H1 (cell line): ENCODE measurements around the gene KCTD3. TPM values are rescaled to one million over a fixed set of nuclear protein-coding genes. Genes with fewer than 3 reads are reported as not detected.

Experiments
- CTCF ChIA-PET: fragments of 300-600 bp; sonication (Branson Sonifier 250); formaldehyde crosslinking; loops from one replicate; lab custom pipeline; 2021; ENCODE audit not compliant: partially characterized antibody; lab: Charles Lee
- POLR2A ChIA-PET: fragments of 300-600 bp; sonication (Branson Sonifier 250); formaldehyde crosslinking; loops from one replicate; lab custom pipeline; 2021; ENCODE audit warnings: inconsistent platforms; ENCODE audit not compliant: partially characterized antibody; lab: Charles Lee
- DNase-seq, 2 experiments: peaks; one replicate each; pipeline versions ENCODE4 v3.0.0 to v3.0.0-alpha.2; 2010 to 2022; ENCODE audit warnings: low spot score in 2 of 2, low read depth in 1 of 2, mixed read lengths in 1 of 2
- FAIRE-seq: peaks from 2 replicates; lab custom pipeline; 2011; peaks lifted over from hg19 to GRCh38; lab: Jason Lieb, UNC
- H2AFZ ChIP-seq: 2 replicates; pipeline ENCODE4 v1.8.1; 2012; ENCODE audit warnings: low read length, inconsistent platforms
- H2AK5ac ChIP-seq: 2 replicates; pipeline ENCODE4 v1.6.1; 2013; ENCODE audit warnings: low read depth, low read length
- H2BK120ac ChIP-seq: replicated peaks from 2 replicates; pipeline ENCODE3; 2013; ENCODE audit warnings: low read depth, low read length, inconsistent platforms
- H2BK12ac ChIP-seq: 2 replicates; pipeline ENCODE4 v1.6.1; 2013; ENCODE audit warnings: low read depth, low read length
- H2BK15ac ChIP-seq: 2 replicates; pipeline ENCODE4 v1.6.1; 2013; ENCODE audit warnings: low read length
- H2BK20ac ChIP-seq: 2 replicates; pipeline ENCODE4 v1.6.1; 2013; ENCODE audit warnings: low read length
- H2BK5ac ChIP-seq: 2 replicates; pipeline ENCODE4 v1.6.1; 2013; ENCODE audit warnings: low read depth, low read length
- H3K14ac ChIP-seq: 2 replicates; pipeline ENCODE4 v1.6.1; 2013; ENCODE audit warnings: inconsistent platforms; ENCODE audit not compliant: insufficient read length
- H3K18ac ChIP-seq: 2 replicates; pipeline ENCODE4 v1.6.1; 2013; ENCODE audit warnings: low read length; ENCODE audit errors: extremely low read depth
- H3K23ac ChIP-seq: 2 replicates; pipeline ENCODE4 v1.6.1; 2013; ENCODE audit warnings: inconsistent platforms; ENCODE audit not compliant: insufficient read length
- H3K23me2 ChIP-seq: 2 replicates; pipeline ENCODE4 v1.6.1; 2013; ENCODE audit warnings: low read depth, low read length
- H3K27ac ChIP-seq: 2 replicates; pipeline ENCODE4 v1.6.1; 2011; ENCODE audit warnings: low read depth, low read length, inconsistent platforms
- H3K27me3 ChIP-seq, 4 experiments: replicated peaks in 1 of 4; 1 replicate in 1 of 4; 2 replicates in 3 of 4; pipeline versions ENCODE4 v1.6.1 to v1.8.1; 2011 to 2013; ENCODE audit warnings: low read length in 3 of 4, mild to moderate bottlenecking in 3 of 4, inconsistent platforms in 2 of 4, mixed read lengths in 2 of 4, moderate library complexity in 1 of 4; ENCODE audit not compliant: control insufficient read depth in 3 of 4, insufficient read depth in 3 of 4; ENCODE audit errors: extremely low read depth in 1 of 4
- H3K36me3 ChIP-seq, 4 experiments: 2 replicates each; pipeline versions ENCODE4 v1.6.1 to v1.8.1; 2011 to 2013; ENCODE audit warnings: mild to moderate bottlenecking in 4 of 4, low read length in 3 of 4, moderate library complexity in 2 of 4, control low read depth in 1 of 4, inconsistent platforms in 1 of 4; ENCODE audit not compliant: insufficient read depth in 4 of 4, control insufficient read depth in 2 of 4
- H3K4ac ChIP-seq: replicated peaks from 2 replicates; pipeline ENCODE3; 2013; ENCODE audit warnings: low read length, low read depth, mixed read lengths, inconsistent platforms; ENCODE audit not compliant: insufficient read length
- H3K4me1 ChIP-seq, 4 experiments: replicated peaks in 1 of 4; 1 replicate in 1 of 4; 2 replicates in 3 of 4; pipeline versions ENCODE4 v1.6.1 to v1.8.1; 2011 to 2013; ENCODE audit warnings: low read length in 3 of 4, inconsistent platforms in 2 of 4, mixed read lengths in 1 of 4; ENCODE audit not compliant: insufficient read depth in 4 of 4, control insufficient read depth in 3 of 4
- H3K4me2 ChIP-seq, 2 experiments: 2 replicates each; pipeline versions ENCODE4 v1.6.1 to v1.8.1; 2011 to 2013; ENCODE audit warnings: low read depth in 2 of 2, low read length in 2 of 2, control low read depth in 1 of 2, inconsistent platforms in 1 of 2, mild to moderate bottlenecking in 1 of 2; ENCODE audit not compliant: insufficient read depth in 1 of 2
- H3K4me3 ChIP-seq, 4 experiments: fragments of 200-600, 300-600 bp in 1 of 4; sonication (generic), shearing (Covaris generic), sonication (Bioruptor Twin) in 1 of 4; 2 replicates each; pipeline versions ENCODE4 v1.5.1 to v1.8.1; 2011 to 2016; ENCODE audit warnings: low read length in 4 of 4, low read depth in 3 of 4, control low read depth in 2 of 4, inconsistent platforms in 2 of 4, mild to moderate bottlenecking in 2 of 4, mixed read lengths in 1 of 4, moderate library complexity in 1 of 4; ENCODE audit not compliant: insufficient read depth in 2 of 4; ENCODE audit errors: extremely low read depth in 1 of 4
- H3K56ac ChIP-seq: replicated peaks from 2 replicates; pipeline ENCODE3; 2013; ENCODE audit warnings: low read depth, mild to moderate bottlenecking, mixed read lengths, low read length, inconsistent platforms; ENCODE audit not compliant: insufficient read length
- H3K79me1 ChIP-seq: 2 replicates; pipeline ENCODE4 v1.6.1; 2013; ENCODE audit warnings: low read depth, low read length, control low read depth
- H3K79me2 ChIP-seq, 2 experiments: 2 replicates each; pipeline versions ENCODE4 v1.6.1 to v1.8.1; 2012 to 2013; ENCODE audit warnings: low read length in 2 of 2, mild to moderate bottlenecking in 2 of 2, inconsistent platforms in 1 of 2; ENCODE audit not compliant: insufficient read depth in 2 of 2, control insufficient read depth in 1 of 2
- H3K9ac ChIP-seq, 4 experiments: replicated peaks in 1 of 4; 1 replicate in 1 of 4; 2 replicates in 3 of 4; pipeline versions ENCODE4 v1.6.1 to v1.8.1; 2011 to 2013; ENCODE audit warnings: low read depth in 3 of 4, low read length in 3 of 4, control low read depth in 2 of 4, mild to moderate bottlenecking in 2 of 4, moderate library complexity in 2 of 4, inconsistent platforms in 1 of 4; ENCODE audit errors: extremely low read depth in 1 of 4
- H3K9me3 ChIP-seq, 2 experiments: 2 replicates each; pipeline versions ENCODE4 v1.6.1 to v1.8.1; 2012 to 2013; ENCODE audit warnings: mild to moderate bottlenecking in 2 of 2, moderate library complexity in 2 of 2, control low read depth in 1 of 2, inconsistent platforms in 1 of 2, low read depth in 1 of 2, low read length in 1 of 2, mixed read lengths in 1 of 2; ENCODE audit not compliant: insufficient read depth in 2 of 2
- H4K20me1 ChIP-seq, 2 experiments: replicated peaks in 1 of 2; 2 replicates each; pipeline versions ENCODE3 to v1.8.1; 2011 to 2013; ENCODE audit warnings: inconsistent platforms in 2 of 2, low read length in 2 of 2, mild to moderate bottlenecking in 1 of 2; ENCODE audit not compliant: insufficient read depth in 2 of 2, control insufficient read depth in 1 of 2
- H4K5ac ChIP-seq: 2 replicates; pipeline ENCODE4 v1.6.1; 2013; ENCODE audit warnings: low read length, low read depth, mixed read lengths, inconsistent platforms; ENCODE audit not compliant: insufficient read length
- H4K8ac ChIP-seq: 2 replicates; pipeline ENCODE4 v1.8.0; 2013; ENCODE audit warnings: mild to moderate bottlenecking, moderate library complexity, low read length, inconsistent platforms; ENCODE audit not compliant: insufficient read depth; ENCODE audit errors: extremely low read depth
- H4K91ac ChIP-seq: replicated peaks from 2 replicates; pipeline ENCODE3; 2013; ENCODE audit warnings: low read length, mixed read lengths, inconsistent platforms; ENCODE audit not compliant: insufficient read length
- FOSL1 ChIP-seq: IDR thresholded peaks from 2 replicates; pipeline ENCODE4 v1.6.1; 2011; ENCODE audit warnings: mild to moderate bottlenecking, low read depth, low read length, moderate library complexity; ENCODE audit not compliant: insufficient read depth
- JUN ChIP-seq: IDR thresholded peaks from 2 replicates; pipeline ENCODE4 v1.6.1; 2011; ENCODE audit warnings: low read depth, mild to moderate bottlenecking, improper control_type of control experiment, low read length
- KDM1A ChIP-seq: fragments of 200-600, 300-600 bp; sonication (generic); IDR thresholded peaks from 2 replicates; pipeline ENCODE4 v1.7.1; 2016; ENCODE audit warnings: mild to moderate bottlenecking, low read length, borderline replicate concordance
- WGBS, 2 experiments: shearing (Covaris generic) in 1 of 2; methylation state at CpG; one replicate each; pipeline versions ENCODE4 v1.1.6 to v1.1.7; 2013 to 2015; ENCODE audit warnings: low lambda C conversion rate in 2 of 2, mixed read lengths in 2 of 2, inconsistent platforms in 1 of 2, low coverage in 1 of 2, missing lambda C conversion rate in 1 of 2; ENCODE audit not compliant: insufficient replicate concordance in 2 of 2, insufficient coverage in 1 of 2, insufficient read length in 1 of 2; ENCODE audit errors: extremely low coverage in 1 of 2, missing lambda C conversion rate in 1 of 2; 5-methylcytosine and 5-hydroxymethylcytosine counted together
- polyA plus RNA-seq, 7 experiments: library from polyadenylated mRNA; depleted of rRNA in 3 of 7; stranded (reverse) in 5 of 7; unstranded in 2 of 7; fragments of >200 nt in 5 of 7; fragments of 200-250 nt in 2 of 7; gene quantifications; 1 replicate in 5 of 7; 2 replicates in 1 of 7; 4 replicates in 1 of 7; pipeline versions ENCODE4 v1.2.1 to v1.2.3, GENCODE V29; 2011 to 2013; ENCODE audit warnings: missing spikeins in 2 of 7, mixed read lengths in 2 of 7
- total RNA-seq: library from RNA; stranded (reverse); fragmentation: NEBNext Ultra II Directional; extraction: Animal tissue kit (Norgen Biotek cat#: 25700); gene quantifications from 2 replicates; pipeline ENCODE4 v1.2.1, GENCODE V29; 2021

Gene KCTD3
- total and polyA plus RNA-seq, 2 of the 8 experiments (the other 6 are each of a cell fraction or from before 2014, with no cell fraction given) = 43.0 to 55.6 TPM

GRCh38 chr1:215529111-215529510 is 38.0 kb upstream of the KCTD3 start:
- H3K79me1 ChIP-seq = no peaks in the 10 kb centered on the region
- WGBS, 2 experiments = 87% methylated on average over 4 of the region's 4 CpGs; no CpG with 5 or more reads in 1 of the 2 experiments
- no peak overlapping the region for H2AFZ ChIP-seq
- no peak overlapping the region for H3K27ac ChIP-seq
- no peak overlapping the region for H2BK12ac ChIP-seq
- H2BK20ac ChIP-seq = no peak overlapping the region
- H3K14ac ChIP-seq = no peak overlapping the region
- DNase-seq (no peak), FAIRE-seq (no peak)
- no peaks in the 10 kb centered on the region for H3K36me3 ChIP-seq
- H2BK5ac ChIP-seq = no peak overlapping the region
- H4K91ac ChIP-seq = no peak overlapping the region
- no peak overlapping the region for H3K18ac ChIP-seq
- no peak overlapping the region for H3K4ac ChIP-seq
- H3K27me3 ChIP-seq = no peaks in the 10 kb centered on the region
- no peak overlapping the region for H4K5ac ChIP-seq
- H4K8ac ChIP-seq = no peak overlapping the region
- H3K4me3 ChIP-seq = no peak overlapping the region
- POLR2A ChIA-PET = no interaction called here
- 0 out of 4 replicates have a peak, but pooled peaks cover 0 to 4% of the 10 kb centered on the region in 2 experiments for H3K9me3 ChIP-seq
- H3K4me1 ChIP-seq = no peaks in the 10 kb centered on the region
- H3K79me2 ChIP-seq = no peaks in the 10 kb centered on the region
- H3K23ac ChIP-seq = no peak overlapping the region
- H3K4me2 ChIP-seq = no peak overlapping the region
- CTCF ChIA-PET = interaction anchor here (0.7 to 1.4 kb wide), 4 partner anchors 11 to 1267 kb away, joined by 3 to 4 read pairs (median 3); no protein-coding TSS in a partner anchor
- H2AK5ac ChIP-seq = no peak overlapping the region
- H3K23me2 ChIP-seq = no peaks in the 10 kb centered on the region
- H3K9ac ChIP-seq = no peak overlapping the region
- no peak overlapping the region for H2BK15ac ChIP-seq
- H3K56ac ChIP-seq = no peak overlapping the region
- H4K20me1 ChIP-seq = no peaks in the 10 kb centered on the region
- H2BK120ac ChIP-seq = no peak overlapping the region
- TF ChIP-seq KDM1A (no peak), FOSL1 (no peak), JUN (no peak)
